IPS-18a (cell line): ENCODE data around the gene ZBTB44.
"Not testable (repeated sequence)": the region's sequence is repeated elsewhere in the genome, so short reads cannot be mapped to it uniquely, and the experiment has no call there.

Source experiments
- H3K27ac ChIP-seq: one replicate; pipeline ENCODE4 v1.5.1; 2013; ENCODE audit warnings: low read length
- H3K27me3 ChIP-seq: one replicate; pipeline ENCODE4 v1.6.1; 2013; ENCODE audit warnings: mild to moderate bottlenecking, low read length; ENCODE audit not compliant: control insufficient read depth, insufficient read depth
- H3K36me3 ChIP-seq: one replicate; pipeline ENCODE4 v1.6.1; 2013; ENCODE audit warnings: low read depth, low read length; ENCODE audit not compliant: control insufficient read depth
- H3K4me1 ChIP-seq: one replicate; pipeline ENCODE4 v1.6.1; 2013; ENCODE audit warnings: low read depth, low read length; ENCODE audit not compliant: control insufficient read depth
- H3K4me3 ChIP-seq: one replicate; pipeline ENCODE4 v1.5.1; 2013; ENCODE audit warnings: low read length
- H3K9ac ChIP-seq: one replicate; pipeline ENCODE4 v1.6.1; 2013; ENCODE audit warnings: mild to moderate bottlenecking, low read length, moderate library complexity
- H3K9me3 ChIP-seq: one replicate; pipeline ENCODE4 v1.6.1; 2013; ENCODE audit warnings: low read depth, low read length; ENCODE audit not compliant: control insufficient read depth

The ZBTB44 gene

GRCh38 chr11:130202818-130203689, 111.7 kb downstream of the ZBTB44 start:
- H3K9ac ChIP-seq, result no peak overlapping the region
- H3K27ac ChIP-seq, result no peak overlapping the region
- H3K4me1 ChIP-seq, result no peaks in the 10 kb centered on the region
- H3K9me3 ChIP-seq, result no peaks in the 10 kb centered on the region
- H3K4me3 ChIP-seq, result no peak overlapping the region
- no peaks in the 10 kb centered on the region for H3K27me3 ChIP-seq
- H3K36me3 ChIP-seq, result no peaks in the 10 kb centered on the region

GRCh38 chr11:130202009-130202817, 112.5 kb downstream of the ZBTB44 start:
- Histone ChIP-seq H3K9me3 (no peaks in the 10 kb centered on the region), H3K27me3 (no peaks in the 10 kb centered on the region), H3K27ac (no peak overlapping the region), H3K4me1 (no peaks in the 10 kb centered on the region), H3K9ac (no peak overlapping the region), H3K4me3 (no peak overlapping the region), H3K36me3 (no peaks in the 10 kb centered on the region)

- H3K27ac ChIP-seq, result no peak overlapping the region
- H3K9ac ChIP-seq, result no peak overlapping the region
- peaks cover 6% of the 10 kb centered on the region for H3K36me3 ChIP-seq
- no peaks in the 10 kb centered on the region for H3K27me3 ChIP-seq
- no peaks in the 10 kb centered on the region for H3K4me1 ChIP-seq
- H3K9me3 ChIP-seq, result no peaks in the 10 kb centered on the region
- H3K4me3 ChIP-seq, result no peak overlapping the region
Observed at GRCh38 chr11:130201026-130201425, 113.7 kb downstream of the ZBTB44 start.

- Histone ChIP-seq H3K9me3 (no peaks in the 10 kb centered on the region), H3K27me3 (no peaks in the 10 kb centered on the region), H3K36me3 (peaks cover 10% of the 10 kb centered on the region), H3K4me3 (no peak overlapping the region), H3K9ac (no peak overlapping the region), H3K27ac (no peak overlapping the region), H3K4me1 (no peaks in the 10 kb centered on the region)
Observed at GRCh38 chr11:130199792-130200191, 114.9 kb downstream of the ZBTB44 start.

- H3K4me1 ChIP-seq, result no peaks in the 10 kb centered on the region
- H3K9ac ChIP-seq, result no peak overlapping the region
- no peaks in the 10 kb centered on the region for H3K9me3 ChIP-seq
- no peak overlapping the region for H3K4me3 ChIP-seq
- H3K27ac ChIP-seq, result no peak overlapping the region
- H3K36me3 ChIP-seq, result peaks cover 13% of the 10 kb centered on the region
- H3K27me3 ChIP-seq, result no peaks in the 10 kb centered on the region
Observed at GRCh38 chr11:130198964-130199363, 115.8 kb downstream of the ZBTB44 start.

GRCh38 chr11:130198292-130198691, 116.4 kb downstream of the ZBTB44 start:
- Histone ChIP-seq H3K4me1 (no peaks in the 10 kb centered on the region), H3K4me3 (no peak overlapping the region), H3K9ac (no peak overlapping the region), H3K36me3 (peaks cover 13% of the 10 kb centered on the region), H3K27ac (no peak overlapping the region), H3K9me3 (no peaks in the 10 kb centered on the region), H3K27me3 (no peaks in the 10 kb centered on the region)

GRCh38 chr11:130197386-130198035, 117.2 kb downstream of the ZBTB44 start:
- H3K27ac ChIP-seq, result no peak overlapping the region
- H3K36me3 ChIP-seq, result peaks cover 13% of the 10 kb centered on the region
- H3K9ac ChIP-seq, result no peak overlapping the region
- no peaks in the 10 kb centered on the region for H3K9me3 ChIP-seq
- no peaks in the 10 kb centered on the region for H3K4me1 ChIP-seq
- no peak overlapping the region for H3K4me3 ChIP-seq
- no peaks in the 10 kb centered on the region for H3K27me3 ChIP-seq

- Histone ChIP-seq H3K27me3 (no peaks in the 10 kb centered on the region), H3K9me3 (no peaks in the 10 kb centered on the region), H3K27ac (no peak overlapping the region), H3K4me1 (no peaks in the 10 kb centered on the region), H3K36me3 (peaks cover 13% of the 10 kb centered on the region), H3K9ac (no peak overlapping the region), H3K4me3 (no peak overlapping the region)
Observed at GRCh38 chr11:130194241-130195023, 120.3 kb downstream of the ZBTB44 start.

GRCh38 chr11:130193551-130193950, 121.2 kb downstream of the ZBTB44 start:
- peaks cover 13% of the 10 kb centered on the region for H3K36me3 ChIP-seq
- not testable (repeated sequence) for H3K27me3 ChIP-seq

GRCh38 chr11:130192845-130193267, 121.9 kb downstream of the ZBTB44 start:
- peaks cover 13% of the 10 kb centered on the region for H3K36me3 ChIP-seq
- no peaks in the 10 kb centered on the region for H3K9me3 ChIP-seq
- H3K27ac ChIP-seq, result no peak overlapping the region
- H3K4me1 ChIP-seq, result no peaks in the 10 kb centered on the region
- H3K27me3 ChIP-seq, result no peaks in the 10 kb centered on the region
- no peak overlapping the region for H3K4me3 ChIP-seq
- no peak overlapping the region for H3K9ac ChIP-seq

More at GRCh38 chr11:130193551-130193950, 121.2 kb downstream of the ZBTB44 start:
- H3K4me1 ChIP-seq, H3K9me3 ChIP-seq, H3K4me3 ChIP-seq, H3K9ac ChIP-seq, H3K27ac ChIP-seq: not testable (repeated sequence)

- Histone ChIP-seq H3K9ac (no peak overlapping the region), H3K9me3 (no peaks in the 10 kb centered on the region), H3K4me3 (no peak overlapping the region), H3K27me3 (no peaks in the 10 kb centered on the region), H3K36me3 (peaks cover 10% of the 10 kb centered on the region), H3K4me1 (no peaks in the 10 kb centered on the region), H3K27ac (no peak overlapping the region)
Observed at GRCh38 chr11:130191896-130192295, 122.8 kb downstream of the ZBTB44 start.
